NCI-H1417 (cell line): Measurements from ENCODE around the gene FKBP5.
"Not testable (repeated sequence)": the region's sequence is repeated elsewhere in the genome, so short reads cannot be mapped to it uniquely, and the experiment has no call there.

ENCODE experiments used
- DNase-seq, 3 experiments: peaks; one replicate each; lab custom pipeline; 2025; lab: John Stamatoyannopoulos, UW

Gene FKBP5

GRCh38 chr6:35586542-35586941, 102.2 kb downstream of the FKBP5 start:
- no peak for DNase-seq

DNA sequence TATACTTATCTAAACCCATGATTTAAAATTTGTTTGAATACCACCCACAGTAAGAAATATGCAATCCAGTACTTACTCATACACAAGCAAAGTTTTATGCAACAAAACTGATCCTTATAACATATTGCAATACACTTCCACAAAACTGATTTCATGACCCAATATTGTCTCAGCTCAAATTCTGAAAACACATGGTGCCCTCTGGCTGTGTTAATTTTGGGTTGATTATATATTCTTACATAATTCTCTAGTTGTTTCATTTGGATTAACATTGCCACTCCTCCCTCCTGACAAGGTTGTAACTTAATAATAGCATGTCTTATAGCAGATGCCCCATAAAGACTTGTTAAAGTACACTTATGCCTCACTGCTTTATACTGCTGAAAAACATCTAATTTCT, 103.1 kb downstream of the FKBP5 start:
- no peak for DNase-seq

GRCh38 chr6:35583893-35584688, 104.6 kb downstream of the FKBP5 start:
- peak; percentile 52 to 86 (median 76) for DNase-seq

DNA sequence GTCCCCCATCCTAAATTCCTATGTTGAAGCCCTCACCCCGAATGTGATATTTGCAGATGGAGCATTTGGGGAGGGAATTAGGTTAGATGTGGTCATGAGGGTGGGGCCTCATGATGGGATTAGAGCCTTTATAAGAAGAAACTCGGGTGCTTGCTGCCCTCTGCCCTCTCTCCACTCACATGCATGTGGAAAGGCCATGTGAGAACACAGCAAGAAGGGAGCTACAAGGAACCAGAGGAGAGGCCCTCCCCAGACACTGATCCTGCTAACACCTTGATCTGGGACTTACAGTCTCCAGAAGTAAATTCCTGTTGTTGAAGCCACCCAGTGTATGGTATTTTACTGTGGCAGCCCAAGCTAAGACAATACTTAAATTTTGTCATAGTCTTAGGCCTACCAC, 106.4 kb downstream of the FKBP5 start:
- DNase-seq, result no peak

GRCh38 chr6:35581633-35582032, 107.1 kb downstream of the FKBP5 start:
- no peak for DNase-seq

DNA sequence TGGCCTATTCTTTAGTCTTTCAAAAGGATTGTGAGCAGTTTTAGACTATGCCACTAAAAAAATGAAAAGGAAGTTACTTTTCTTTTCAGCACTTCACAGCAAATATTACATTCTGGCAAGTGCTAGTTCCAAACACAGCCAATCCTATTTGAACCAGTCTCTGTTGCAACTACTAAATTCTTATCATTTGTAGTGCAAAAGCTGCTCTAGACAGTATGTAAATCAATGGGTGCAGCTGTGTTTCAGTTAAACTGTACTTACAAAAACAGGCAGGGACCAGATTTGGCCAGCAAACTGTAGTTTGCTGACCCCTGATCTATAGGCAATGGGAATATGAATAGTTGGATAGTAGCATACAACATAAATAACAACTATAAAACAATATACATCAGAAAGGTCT, 107.9 kb downstream of the FKBP5 start:
- DNase-seq, result no peak

DNA sequence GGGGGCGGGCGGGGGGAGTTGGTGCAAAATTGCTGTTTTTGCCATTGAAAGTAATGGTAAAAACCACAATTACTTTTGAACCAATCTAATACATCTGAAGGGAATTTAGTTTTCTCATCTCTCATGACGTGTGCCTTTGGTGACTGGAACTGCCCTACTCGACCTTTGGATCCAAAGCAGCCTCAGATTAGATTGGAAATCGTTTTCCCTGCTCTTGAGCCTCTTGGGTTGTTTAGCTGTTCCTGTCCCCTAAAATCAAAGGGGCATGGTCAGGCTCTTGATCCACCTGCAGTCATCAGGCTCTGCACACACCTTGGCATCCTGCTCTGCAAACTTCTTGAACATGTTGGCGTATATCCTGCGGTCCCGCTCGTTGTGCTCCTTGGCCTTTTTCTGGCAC, 112.0 kb downstream of the FKBP5 start:
- no peak for DNase-seq

GRCh38 chr6:35573495-35574110, 115.1 kb downstream of the FKBP5 start:
- peak in 2 of 3 experiments; percentile 18 for DNase-seq

- DNase-seq, result not testable (repeated sequence)
These were observed 117.8 kb downstream of the FKBP5 start for GRCh38 chr6:35570885-35571330.

DNA sequence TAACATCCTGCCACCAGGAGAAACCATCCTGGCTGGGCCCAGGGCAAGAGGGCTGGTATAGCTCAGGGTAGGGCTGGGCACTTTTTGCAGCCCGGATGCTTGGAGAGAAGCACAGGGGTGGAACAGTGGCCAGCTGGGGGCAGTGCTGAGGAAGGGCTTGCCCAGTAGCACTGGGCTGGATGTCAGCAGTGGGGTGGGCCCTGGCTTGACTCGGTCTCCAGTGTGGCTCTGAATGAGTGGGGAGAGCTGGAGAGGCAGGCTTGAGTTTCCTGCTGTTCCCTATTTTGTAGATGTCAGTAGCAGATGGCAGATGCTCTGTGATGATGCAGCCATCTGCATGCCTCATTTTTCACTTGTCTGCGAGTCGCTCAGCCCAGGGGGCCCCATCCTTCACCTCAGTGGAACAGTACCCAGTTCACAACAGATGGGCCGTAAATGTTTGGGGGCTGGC, 119.7 kb downstream of the FKBP5 start:
- DNase-seq, result no peak

DNA sequence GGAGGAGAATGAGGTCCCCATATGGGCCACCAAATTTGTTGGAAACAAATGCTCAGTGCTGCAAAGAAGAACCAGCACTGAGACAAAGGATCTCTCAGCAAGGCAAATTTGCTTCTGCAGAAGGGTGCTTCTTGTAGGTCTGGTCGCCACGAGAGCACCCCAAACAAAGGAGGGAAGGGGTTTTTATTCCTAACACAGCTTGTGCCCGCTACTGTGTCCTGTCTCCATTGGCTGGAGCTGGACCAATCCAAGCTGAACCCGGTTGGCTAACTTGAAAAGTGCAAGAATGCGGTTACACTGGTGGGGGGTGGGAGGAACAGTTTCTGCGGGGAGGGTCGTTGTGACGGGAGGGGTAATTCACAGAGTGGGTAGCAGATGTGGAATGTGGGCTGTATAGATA, 121.9 kb downstream of the FKBP5 start:
- no peak for DNase-seq

- DNase-seq, result no peak
These were observed 124.0 kb downstream of the FKBP5 start for GRCh38 chr6:35564733-35565132.

DNA sequence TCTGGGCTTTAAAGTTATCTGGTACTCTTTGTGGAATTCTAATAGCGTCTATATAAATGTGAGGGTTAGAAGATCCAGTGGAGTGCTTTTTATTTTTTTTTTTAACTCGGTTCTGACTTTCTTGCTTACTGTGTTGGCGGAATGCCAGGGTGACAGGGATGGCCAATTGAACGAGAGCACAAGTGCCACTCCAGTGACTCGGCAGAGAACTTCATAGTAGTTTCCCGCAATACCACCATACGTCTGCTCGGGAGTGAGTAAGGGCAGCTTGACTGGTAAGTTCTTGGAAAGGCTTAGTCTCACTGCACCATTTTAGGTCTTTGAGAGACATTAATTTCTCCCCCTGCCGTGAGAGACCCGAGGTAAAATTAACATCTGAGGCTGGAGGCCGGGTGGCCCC, 126.7 kb downstream of the FKBP5 start:
- DNase-seq, result peak in 2 of 3 experiments; percentile 37 to 88

DNA sequence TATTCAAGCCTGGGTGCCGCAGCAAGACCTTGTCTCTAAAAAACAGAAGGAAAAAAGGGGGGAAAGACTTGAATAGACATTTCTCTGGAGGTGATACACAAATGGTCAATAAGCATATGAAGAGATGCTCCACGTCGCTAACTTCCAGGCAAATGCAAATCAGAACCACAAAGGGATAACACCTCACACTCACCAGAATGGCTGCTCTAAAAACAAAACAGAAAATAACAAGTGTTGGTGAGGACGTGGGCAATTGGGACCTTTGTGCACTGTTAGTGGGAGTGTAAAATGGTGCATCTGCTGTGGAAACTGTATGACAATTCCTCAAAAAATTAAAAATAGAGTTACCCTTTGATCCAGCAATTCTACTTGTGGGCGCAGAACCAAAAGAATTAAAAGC, 127.6 kb downstream of the FKBP5 start:
- DNase-seq, result no peak

DNA sequence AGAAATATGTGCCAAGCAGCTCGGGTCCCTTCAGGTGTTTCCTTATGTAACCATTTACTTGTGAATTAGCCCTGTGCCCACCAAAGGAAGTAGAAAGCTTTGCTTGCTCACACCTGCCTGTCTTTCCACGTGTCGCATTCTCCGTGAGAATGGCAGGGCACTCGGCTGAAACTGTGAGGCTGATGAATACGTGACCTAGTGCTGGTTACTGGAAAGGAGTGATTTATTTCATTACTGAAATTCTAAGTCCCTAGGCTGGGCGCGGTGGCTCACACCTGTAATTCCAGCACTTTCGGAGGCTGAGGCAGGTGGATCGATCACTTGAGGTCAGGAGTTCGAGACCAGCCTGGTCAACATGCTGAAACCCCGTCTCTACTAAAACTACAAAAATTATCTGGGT, 130.1 kb downstream of the FKBP5 start:
- no peak for DNase-seq

- DNase-seq, result no peak
These were observed 131.5 kb downstream of the FKBP5 start for GRCh38 chr6:35557239-35557638.

DNA sequence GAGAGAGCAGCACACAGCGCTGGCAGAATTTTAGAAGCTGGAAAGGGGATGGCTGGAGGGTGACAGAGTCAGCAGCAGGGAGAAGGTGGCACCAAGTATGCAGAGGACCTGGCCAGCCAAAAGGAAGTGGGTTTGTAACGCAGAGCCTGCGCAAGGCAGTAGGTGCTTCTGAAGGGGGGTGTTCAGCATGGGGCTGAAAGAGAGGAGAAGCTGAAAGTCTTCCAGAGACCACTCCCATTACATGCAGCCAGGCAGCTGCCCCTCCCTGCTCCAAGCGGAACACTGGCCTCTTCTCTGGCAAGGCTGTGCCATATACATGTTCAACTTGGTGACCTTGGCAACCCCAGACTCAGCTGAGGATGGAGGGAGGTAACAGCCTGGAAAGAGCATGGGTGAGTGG, 133.9 kb downstream of the FKBP5 start:
- DNase-seq, result no peak

- no peak for DNase-seq
These were observed 135.4 kb downstream of the FKBP5 start for GRCh38 chr6:35553315-35553714.

DNA sequence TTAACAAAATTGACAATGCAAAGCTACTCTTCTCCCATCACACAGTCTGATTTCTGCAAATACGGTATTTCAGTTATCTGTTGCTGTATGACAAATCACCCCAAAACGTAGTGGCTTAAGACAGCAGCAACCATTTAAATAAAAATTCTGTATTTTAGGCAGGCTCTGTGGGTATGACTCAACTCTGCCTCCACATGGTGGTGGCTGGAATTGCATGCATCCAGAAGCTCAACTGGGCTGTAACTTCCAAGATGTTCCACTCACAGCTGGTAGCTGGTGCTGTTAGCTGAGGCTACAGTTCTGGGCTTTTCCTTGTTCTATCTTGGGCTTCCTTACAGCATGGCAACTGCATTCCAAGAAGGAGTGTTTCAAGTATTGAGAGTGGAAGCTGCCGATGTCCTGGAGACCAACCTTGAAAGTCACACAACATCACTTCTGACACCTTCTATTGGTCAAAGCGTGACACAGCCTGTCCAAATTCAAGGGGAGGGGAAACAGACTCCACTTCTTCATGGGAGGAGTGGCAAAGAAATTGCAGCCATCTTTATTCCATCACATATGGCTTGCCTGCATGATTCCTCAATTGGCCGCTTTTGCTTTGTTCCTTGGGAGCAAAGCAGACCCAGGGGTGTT, 136.3 kb downstream of the FKBP5 start:
- peak in 1 of 3 experiments; percentile 24 for DNase-seq

- no peak for DNase-seq
These were observed 138.3 kb downstream of the FKBP5 start for GRCh38 chr6:35550437-35550836.

- no peak for DNase-seq
These were observed 141.0 kb downstream of the FKBP5 start for GRCh38 chr6:35547676-35548075.

GRCh38 chr6:35544769-35545361, 143.8 kb downstream of the FKBP5 start:
- DNase-seq, result no peak
